Measurements from ENCODE around the gene ANAPC16. TPM values are rescaled to one million over a fixed set of nuclear protein-coding genes. Genes with fewer than 3 reads are reported as not detected.
"Not testable (repeated sequence)": the region's sequence is repeated elsewhere in the genome, so short reads cannot be mapped to it uniquely, and the experiment has no call there.

ANAPC16 gene
- total RNA-seq, 2 experiments from 2014 or later: 82.9 to 87.1 TPM

- DNase-seq: no peak
- Mint-ChIP-seq H3K9me3 (no peaks in the 10 kb centered on the region), H3K27me3 (no peaks in the 10 kb centered on the region), H3K27ac (no peak overlapping the region), H3K4me3 (no peak overlapping the region), H3K36me3 (ENCODE audit: low read depth) (peaks cover 41% of the 10 kb centered on the region), H3K4me1 (peaks cover 9% of the 10 kb centered on the region)
- POLR2A ChIA-PET: no interaction called here
- CTCF ChIA-PET: interaction anchor here (1.0 to 2.3 kb wide), 3 partner anchors 11 to 101 kb away, joined by 3 to 11 read pairs (median 4); partner anchors contain the start of gene DDIT4
Observed at GRCh38 chr10:72235544-72236279, 19.9 kb downstream of the ANAPC16 start.

- H3K4me1 Mint-ChIP-seq: peaks cover 29% of the 10 kb centered on the region
- no peak overlapping the region for H3K4me3 Mint-ChIP-seq
- H3K36me3 Mint-ChIP-seq (ENCODE audit: low read depth): peaks cover 35% of the 10 kb centered on the region
- H3K9me3 Mint-ChIP-seq: no peaks in the 10 kb centered on the region
- ChIA-PET POLR2A (interaction anchor here (0.6 kb wide), 1 partner anchor 12 kb away, joined by 3 read pairs; no protein-coding TSS in a partner anchor), CTCF (interaction anchor here (1.0 to 2.3 kb wide), 7 partner anchors 9 to 190 kb away, joined by 3 to 6 read pairs (median 5); no protein-coding TSS in a partner anchor)
- no peak overlapping the region for H3K27ac Mint-ChIP-seq
- H3K27me3 Mint-ChIP-seq: no peaks in the 10 kb centered on the region
- DNase-seq: no peak
Observed at GRCh38 chr10:72238392-72239175, 22.8 kb downstream of the ANAPC16 start.

- H3K9me3 Mint-ChIP-seq: no peaks in the 10 kb centered on the region
- H3K27ac Mint-ChIP-seq: no peak overlapping the region
- H3K27me3 Mint-ChIP-seq: no peaks in the 10 kb centered on the region
- no peak overlapping the region for H3K4me3 Mint-ChIP-seq
- CTCF ChIA-PET: interaction anchor here (2.3 kb wide), 1 partner anchor 8 kb away, joined by 6 read pairs; no protein-coding TSS in a partner anchor
- no peak for DNase-seq
- POLR2A ChIA-PET: no interaction called here
- H3K36me3 Mint-ChIP-seq (ENCODE audit: low read depth): peaks cover 33% of the 10 kb centered on the region
- peaks cover 38% of the 10 kb centered on the region for H3K4me1 Mint-ChIP-seq
Observed at GRCh38 chr10:72239409-72239808, 23.6 kb downstream of the ANAPC16 start.

DNA sequence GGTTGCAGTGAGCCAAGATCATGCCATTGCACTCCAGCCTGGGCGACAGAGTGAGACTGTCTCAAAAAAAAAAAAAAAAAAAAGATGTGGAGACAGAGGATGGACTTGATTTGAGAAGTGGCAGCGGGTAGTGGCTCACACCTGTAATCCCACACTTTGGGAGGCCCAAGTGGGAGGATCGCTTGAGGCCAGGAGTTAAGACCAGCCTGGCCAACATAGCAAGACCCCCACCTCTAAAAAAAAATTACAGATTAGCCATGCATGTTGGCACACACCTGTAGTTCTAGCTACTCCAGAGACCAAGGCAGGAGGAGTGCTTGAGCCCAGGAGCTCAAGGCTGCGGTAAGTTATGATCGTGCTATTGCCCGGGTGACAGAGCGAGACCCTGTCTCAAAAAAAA, 24.6 kb downstream of the ANAPC16 start:
- no peak for DNase-seq
- POLR2A ChIA-PET: no interaction called here
- H3K27ac Mint-ChIP-seq: no peak overlapping the region
- CTCF ChIA-PET: interaction anchor here (0.6 to 1.3 kb wide), 6 partner anchors 13 to 905 kb away, joined by 3 to 4 read pairs (median 3); no protein-coding TSS in a partner anchor
- no peaks in the 10 kb centered on the region for H3K27me3 Mint-ChIP-seq
- no peaks in the 10 kb centered on the region for H3K9me3 Mint-ChIP-seq
- H3K4me1 Mint-ChIP-seq: peaks cover 47% of the 10 kb centered on the region
- H3K4me3 Mint-ChIP-seq: no peak overlapping the region
- H3K36me3 Mint-ChIP-seq (ENCODE audit: low read depth): peaks cover 30% of the 10 kb centered on the region

- H3K27me3 Mint-ChIP-seq: no peaks in the 10 kb centered on the region
- no peaks in the 10 kb centered on the region for H3K9me3 Mint-ChIP-seq
- H3K4me3 Mint-ChIP-seq: no peak overlapping the region
- ChIA-PET CTCF (interaction anchor here (0.6 to 1.5 kb wide), 5 partner anchors 12 to 168 kb away, joined by 3 to 4 read pairs (median 3); no protein-coding TSS in a partner anchor), POLR2A (interaction anchor here (0.5 to 0.6 kb wide), 2 partner anchors 23 to 24 kb away, joined by 3 read pairs; no protein-coding TSS in a partner anchor)
- peaks cover 19% of the 10 kb centered on the region for H3K36me3 Mint-ChIP-seq (ENCODE audit: low read depth)
- DNase-seq: no peak
- peaks cover 56% of the 10 kb centered on the region for H3K4me1 Mint-ChIP-seq
- peak overlapping the region; percentile 9 for H3K27ac Mint-ChIP-seq
Observed at GRCh38 chr10:72241691-72242252, 26.0 kb downstream of the ANAPC16 start.

DNA sequence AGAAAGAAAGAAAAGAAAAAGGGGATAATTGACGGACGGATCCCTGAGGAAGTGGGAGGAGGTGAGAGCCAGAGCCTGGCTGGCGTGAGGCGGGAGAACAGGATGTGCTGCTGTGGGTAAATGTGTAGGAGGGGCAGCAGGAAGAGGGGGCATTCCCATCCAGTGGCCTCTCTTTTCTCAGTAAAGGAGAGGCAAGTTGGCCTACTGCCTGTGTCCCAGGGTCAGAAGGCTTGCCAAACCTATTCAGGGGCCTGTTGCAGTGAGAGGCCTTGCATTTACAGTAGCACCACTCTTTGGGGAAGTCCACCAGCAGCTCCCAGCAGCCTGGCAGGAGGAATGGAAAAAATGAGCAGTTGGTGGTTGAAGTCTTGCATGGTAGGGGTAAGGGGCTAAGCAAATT, 26.9 kb downstream of the ANAPC16 start:
- ChIA-PET POLR2A (no interaction called here), CTCF (interaction anchor here (0.6 to 1.5 kb wide), 2 partner anchors 89 to 117 kb away, joined by 3 to 4 read pairs; no protein-coding TSS in a partner anchor)
- Mint-ChIP-seq H3K36me3 (ENCODE audit: low read depth) (peaks cover 14% of the 10 kb centered on the region), H3K27ac (peak overlapping the region; percentile 64), H3K9me3 (no peaks in the 10 kb centered on the region), H3K4me1 (peaks cover 65% of the 10 kb centered on the region), H3K27me3 (no peaks in the 10 kb centered on the region), H3K4me3 (no peak overlapping the region)
- DNase-seq: no peak

GRCh38 chr10:72243822-72244437, 28.1 kb downstream of the ANAPC16 start:
- ChIA-PET CTCF (no interaction called here), POLR2A (no interaction called here)
- peaks cover 13% of the 10 kb centered on the region for H3K36me3 Mint-ChIP-seq (ENCODE audit: low read depth)
- H3K9me3 Mint-ChIP-seq: no peaks in the 10 kb centered on the region
- H3K4me1 Mint-ChIP-seq: peaks cover 78% of the 10 kb centered on the region
- H3K4me3 Mint-ChIP-seq: no peak overlapping the region
- no peaks in the 10 kb centered on the region for H3K27me3 Mint-ChIP-seq
- DNase-seq: no peak
- peak overlapping the region; percentile 67 for H3K27ac Mint-ChIP-seq

- H3K4me3 Mint-ChIP-seq: no peak overlapping the region
Observed at GRCh38 chr10:72244573-72245038, 28.8 kb downstream of the ANAPC16 start.

GRCh38 chr10:72245949-72246525, 30.2 kb downstream of the ANAPC16 start:
- Mint-ChIP-seq H3K27ac (peak overlapping the region; percentile 82), H3K4me3 (no peak overlapping the region)
- POLR2A ChIA-PET: no interaction called here

More at GRCh38 chr10:72244573-72245038, 28.8 kb downstream of the ANAPC16 start:
- Mint-ChIP-seq H3K27me3 (no peaks in the 10 kb centered on the region), H3K4me1 (peaks cover 78% of the 10 kb centered on the region), H3K27ac (peak overlapping the region; percentile 67), H3K36me3 (ENCODE audit: low read depth) (peaks cover 11% of the 10 kb centered on the region), H3K9me3 (no peaks in the 10 kb centered on the region)
- DNase-seq: no peak
- ChIA-PET POLR2A (no interaction called here), CTCF (no interaction called here)

GRCh38 chr10:72248468-72249151, 32.8 kb downstream of the ANAPC16 start:
- ChIA-PET CTCF (interaction anchor here (0.6 to 3.6 kb wide), 7 partner anchors 9 to 200 kb away, joined by 3 to 28 read pairs (median 5); no protein-coding TSS in a partner anchor), POLR2A (interaction anchor here (0.6 to 1.6 kb wide), 6 partner anchors 10 to 85 kb away, joined by 3 to 12 read pairs (median 5); no protein-coding TSS in a partner anchor)
- H3K27ac Mint-ChIP-seq: peak overlapping the region; percentile 93
- peaks cover 83% of the 10 kb centered on the region for H3K4me1 Mint-ChIP-seq
- DNase-seq: peak; percentile 87
- H3K9me3 Mint-ChIP-seq: no peaks in the 10 kb centered on the region
- H3K27me3 Mint-ChIP-seq: no peaks in the 10 kb centered on the region
- peak overlapping the region; percentile 72 for H3K4me3 Mint-ChIP-seq
- H3K36me3 Mint-ChIP-seq (ENCODE audit: low read depth): peaks cover 3% of the 10 kb centered on the region

More at GRCh38 chr10:72245949-72246525, 30.2 kb downstream of the ANAPC16 start:
- CTCF ChIA-PET: interaction anchor here (0.6 to 3.6 kb wide), 6 partner anchors 10 to 88 kb away, joined by 3 to 28 read pairs (median 4); no protein-coding TSS in a partner anchor
- Mint-ChIP-seq H3K4me1 (peaks cover 86% of the 10 kb centered on the region), H3K36me3 (ENCODE audit: low read depth) (peaks cover 9% of the 10 kb centered on the region), H3K27me3 (no peaks in the 10 kb centered on the region), H3K9me3 (no peaks in the 10 kb centered on the region)
- no peak for DNase-seq

DNA sequence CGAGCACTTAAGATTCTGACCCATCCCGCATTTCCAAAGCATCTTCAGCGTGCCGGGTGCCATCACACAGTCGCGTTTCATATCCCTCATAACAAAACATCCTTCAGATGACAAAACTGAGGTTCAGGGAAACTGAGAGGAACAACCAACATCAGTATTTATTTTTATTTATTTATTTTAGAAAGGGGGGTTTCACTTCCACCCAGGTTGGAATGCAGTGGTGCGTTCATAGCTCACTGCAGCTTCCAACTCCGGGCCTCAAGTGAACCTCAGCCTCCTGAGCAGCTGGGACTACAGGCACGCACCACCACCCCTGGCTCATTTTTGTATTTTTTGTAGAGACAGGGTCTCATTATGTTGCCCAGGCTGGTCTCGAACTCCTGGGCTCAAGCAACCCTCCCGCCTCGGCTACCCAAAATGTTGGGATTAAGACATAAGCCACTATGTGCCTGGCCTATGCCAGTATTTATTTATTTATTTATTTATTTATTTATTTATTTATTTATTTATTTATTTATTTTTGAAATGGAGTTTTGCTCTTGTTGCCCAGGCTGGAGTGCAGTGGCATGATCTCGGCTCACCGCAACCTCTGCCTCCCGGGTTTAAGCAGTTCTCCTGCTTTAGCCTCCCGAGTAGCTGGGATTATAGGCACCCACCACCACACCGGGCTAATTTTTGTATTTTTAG, 33.5 kb downstream of the ANAPC16 start:
- H3K9me3 Mint-ChIP-seq; DNase-seq; H3K27me3 Mint-ChIP-seq; H3K36me3 Mint-ChIP-seq (ENCODE audit: low read depth): not testable (repeated sequence)
- ChIA-PET CTCF (interaction anchor here (0.6 to 1.4 kb wide), 2 partner anchors 20 to 294 kb away, joined by 3 to 4 read pairs; no protein-coding TSS in a partner anchor), POLR2A (interaction anchor here (0.7 kb wide), 1 partner anchor 398 kb away, joined by 3 read pairs; the partner anchor contains the start of gene PSAP)
- peak overlapping the region; percentile 72 for H3K4me3 Mint-ChIP-seq
- peaks cover 82% of the 10 kb centered on the region for H3K4me1 Mint-ChIP-seq
- H3K27ac Mint-ChIP-seq: peak overlapping the region; percentile 93
